NT2/D1 (cell line): ENCODE measurements around the gene ETS1.

Experiments used
- YY1 ChIP-seq: IDR thresholded peaks from 2 replicates; pipeline ENCODE4 v1.6.1; 2011; ENCODE audit not compliant: insufficient read length, insufficient read depth
- ZNF274 ChIP-seq: IDR thresholded peaks from 2 replicates; pipeline ENCODE4 v1.6.1; 2011; ENCODE audit warnings: mild to moderate bottlenecking, low read depth, low read length

DNA sequence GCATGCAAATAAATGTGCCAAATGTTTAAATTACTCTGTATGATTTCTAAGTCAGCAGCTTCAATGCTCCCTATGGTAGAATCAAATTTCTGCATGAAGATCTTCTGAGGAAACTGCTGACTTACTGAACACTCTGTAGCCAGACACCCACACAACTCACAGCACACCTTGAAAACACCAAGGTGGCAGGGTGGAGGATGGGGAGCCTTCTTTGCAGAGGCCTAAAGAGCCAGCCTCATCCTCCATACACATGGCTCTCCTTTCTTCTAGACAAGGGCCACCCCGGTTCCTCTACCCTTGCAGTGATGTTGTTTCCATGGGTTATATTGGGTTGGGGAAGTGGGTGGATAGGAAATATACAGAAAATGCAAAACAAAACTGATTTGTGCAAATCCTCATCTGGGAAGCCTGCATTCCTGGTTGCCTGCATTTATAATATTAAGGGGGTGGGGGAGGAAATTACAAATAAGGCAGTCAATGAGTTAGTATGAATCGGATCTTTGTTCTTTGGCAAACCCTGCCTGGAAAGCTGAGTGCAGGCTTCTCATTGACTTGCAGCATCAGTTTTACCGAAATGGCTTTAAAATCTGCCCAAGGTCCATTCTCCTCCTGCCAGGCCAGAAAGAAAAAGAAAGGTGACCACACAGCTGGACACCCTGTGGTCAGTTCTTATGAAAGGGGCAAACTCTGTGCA, 15.8 kb upstream of the ETS1 start:
- TF ChIP-seq ZNF274 (no peak), YY1 (no peak)
